IMR-90 (cell line): ENCODE results near the gene MAGI1.

Experiments
- BHLHE40 ChIP-seq: fragments of 150-350 bp; IDR thresholded peaks from 2 replicates; pipeline ENCODE4 v1.6.1; 2016; ENCODE audit warnings: mild to moderate bottlenecking, low read depth, low read length
- CEBPB ChIP-seq: IDR thresholded peaks from 2 replicates; pipeline ENCODE4 v1.6.1; 2012; ENCODE audit warnings: low read depth, low read length, improper control_type of control experiment
- CTCF ChIP-seq: conservative IDR thresholded peaks from 2 replicates; pipeline ENCODE4 v1.5.1; 2012; ENCODE audit warnings: mild to moderate bottlenecking, low read depth, low read length, improper control_type of control experiment
- FOS ChIP-seq: fragments of 150-350 bp; IDR thresholded peaks from 2 replicates; pipeline ENCODE4 v1.6.1; 2016; ENCODE audit warnings: low read depth, low read length
- MAFK ChIP-seq: IDR thresholded peaks from 2 replicates; pipeline ENCODE4 v1.6.1; 2012; ENCODE audit warnings: low read depth, low read length, improper control_type of control experiment
- MAZ ChIP-seq: IDR thresholded peaks from 2 replicates; pipeline ENCODE4 v1.6.1; 2012; ENCODE audit warnings: low read depth, mild to moderate bottlenecking, low read length, improper control_type of control experiment, moderate library complexity, borderline replicate concordance
- MXI1 ChIP-seq: IDR thresholded peaks from 2 replicates; pipeline ENCODE4 v1.6.1; 2012; ENCODE audit warnings: low read depth, mild to moderate bottlenecking, low read length, moderate library complexity, borderline replicate concordance
- NFE2L2 ChIP-seq: fragments of 150-350 bp; IDR thresholded peaks from 2 replicates; pipeline ENCODE4 v1.6.1; 2016; ENCODE audit warnings: low read depth, mild to moderate bottlenecking, low read length
- POLR2A ChIP-seq: IDR thresholded peaks from 2 replicates; pipeline ENCODE4 v1.6.1; 2012; ENCODE audit warnings: mild to moderate bottlenecking, low read depth, low read length
- RAD21 ChIP-seq: IDR thresholded peaks from 2 replicates; pipeline ENCODE4 v1.6.1; 2012; ENCODE audit warnings: low read length, improper control_type of control experiment
- RCOR1 ChIP-seq: IDR thresholded peaks from 2 replicates; pipeline ENCODE4 v1.6.1; 2012; ENCODE audit warnings: mild to moderate bottlenecking, low read length, improper control_type of control experiment; ENCODE audit not compliant: insufficient replicate concordance

- TF ChIP-seq CTCF (no peak), RAD21 (no peak), RCOR1 (no peak), MAZ (no peak), POLR2A (no peak), FOS (no peak), BHLHE40 (no peak), CEBPB (no peak), NFE2L2 (no peak), MXI1 (no peak), MAFK (no peak)
Measured at GRCh38 chr3:65830948-65831732, 207.6 kb downstream of the MAGI1 start.
